ENCODE data around the gene PROX2.

The PROX2 gene

DNA sequence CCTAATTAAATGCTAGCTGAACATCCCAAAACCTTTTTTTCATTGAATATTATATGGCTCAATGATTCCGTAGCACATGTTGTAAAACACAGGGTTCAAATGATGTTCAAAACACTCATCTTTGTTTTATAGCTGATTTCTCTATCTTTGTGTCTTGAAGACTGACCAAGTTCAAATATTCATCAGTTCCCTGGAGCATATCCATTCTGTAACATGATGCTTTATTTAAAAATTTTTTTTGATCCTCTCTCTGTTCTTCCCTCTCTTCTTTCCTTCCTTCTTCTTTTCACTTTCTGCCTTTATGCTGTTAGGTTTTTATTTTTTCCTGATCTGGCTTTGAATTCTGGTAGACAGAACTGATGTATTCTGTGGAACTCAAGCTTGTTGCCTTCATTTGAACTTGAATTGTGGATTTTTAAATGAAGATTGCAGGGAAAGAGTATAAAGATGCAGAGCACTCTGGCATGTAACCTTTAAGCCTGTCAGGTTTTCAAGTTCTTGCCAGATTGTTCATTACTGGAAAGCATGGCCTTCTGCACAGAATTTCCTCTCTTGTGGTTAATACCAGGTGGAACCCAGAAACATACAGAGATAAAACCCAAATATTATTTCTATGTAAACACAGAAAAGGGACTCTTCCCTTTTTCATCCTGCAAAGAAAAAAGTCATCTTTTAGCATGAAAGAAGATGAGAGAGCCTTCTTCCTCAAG, 39.5 kb downstream of the PROX2 start:
- H3K4me2 ChIP-seq (ENCODE audit: low read length): peak overlapping the region; percentile 73
- peaks cover 4% of the 10 kb centered on the region; the same call in 1 of the 2 replicates for H3K79me2 ChIP-seq (ENCODE audit: low read length)
- H3K4me3 ChIP-seq (ENCODE audit: low read length): peak overlapping the region; percentile 49
- peak overlapping the region; percentile 30; the same call in 1 of the 2 replicates for H3K9ac ChIP-seq (ENCODE audit: low read length)
- peaks cover 2% of the 10 kb centered on the region for H3K36me3 ChIP-seq (replicated peaks; ENCODE audit: low read depth, low read length)
- TF ChIP-seq CTCF (IDR thresholded peaks at IDR 0.05; ENCODE audit: low read depth, low read length): no peak
- peak overlapping the region; percentile 78 for H3K27ac ChIP-seq (ENCODE audit: low read length)
- no peaks in the 10 kb centered on the region for H4K20me1 ChIP-seq (ENCODE audit: insufficient read depth, low read length)
- H3K9me3 ChIP-seq (ENCODE audit: insufficient read depth, low read length): no peaks in the 10 kb centered on the region
- H3K27me3 ChIP-seq (ENCODE audit: low read depth, low read length): no peaks in the 10 kb centered on the region
- peaks cover 69% of the 10 kb centered on the region for H3K4me1 ChIP-seq (ENCODE audit: low read length)
- no peak overlapping the region for H2AFZ ChIP-seq (ENCODE audit: low read depth, low read length)

DNA sequence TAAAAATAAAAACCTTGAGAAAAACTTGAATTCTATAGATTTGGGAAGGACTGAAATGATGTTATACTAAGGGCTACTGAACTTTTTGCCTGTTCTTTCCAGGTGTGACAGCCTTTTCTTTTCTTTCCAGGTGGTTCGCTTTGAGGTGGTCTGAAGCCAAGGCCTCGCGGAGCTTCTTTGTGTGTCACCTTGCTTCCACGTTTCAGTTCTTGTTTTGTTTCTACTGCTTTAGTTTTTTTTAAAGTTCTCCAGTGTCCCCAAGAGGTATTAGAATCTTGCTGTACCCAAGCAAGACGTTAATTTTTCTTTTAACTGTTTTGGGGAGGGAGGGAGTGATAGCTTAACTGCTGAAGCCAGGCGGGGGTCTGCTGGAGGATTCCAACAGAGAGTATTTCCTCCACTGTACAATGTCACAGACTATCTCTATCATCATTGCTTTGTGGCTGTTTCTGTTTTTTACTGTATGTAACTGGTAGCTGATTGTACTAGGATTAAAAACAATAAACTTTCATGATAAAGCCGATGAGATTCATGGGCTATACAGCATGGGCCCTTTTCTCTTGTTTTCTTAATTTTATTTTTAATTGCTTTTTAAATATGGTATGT, 40.2 kb downstream of the PROX2 start:
- peak overlapping the region; percentile 49 for H3K4me3 ChIP-seq (ENCODE audit: low read length)
- peaks cover 7% of the 10 kb centered on the region for H3K36me3 ChIP-seq (replicated peaks; ENCODE audit: low read depth, low read length)
- no peak overlapping the region for H2AFZ ChIP-seq (ENCODE audit: low read depth, low read length)
- peaks cover 62% of the 10 kb centered on the region for H3K4me1 ChIP-seq (ENCODE audit: low read length)
- no peaks in the 10 kb centered on the region for H4K20me1 ChIP-seq (ENCODE audit: insufficient read depth, low read length)
- no peaks in the 10 kb centered on the region for H3K9me3 ChIP-seq (ENCODE audit: insufficient read depth, low read length)
- H3K27ac ChIP-seq (ENCODE audit: low read length): peak overlapping the region; percentile 78
- TF ChIP-seq CTCF (IDR thresholded peaks at IDR 0.05; ENCODE audit: low read depth, low read length): peak; percentile 29; the same call in 1 of the 2 replicates
- TF ChIP-seq EZH2phosphoT487 (IDR thresholded peaks at IDR 0.05; ENCODE audit: low read depth): no peak
- H3K27me3 ChIP-seq (ENCODE audit: low read depth, low read length): no peaks in the 10 kb centered on the region
- H3K4me2 ChIP-seq (ENCODE audit: low read length): peak overlapping the region; percentile 73
- H3K9ac ChIP-seq (ENCODE audit: low read length): peak overlapping the region; percentile 30; the same call in 1 of the 2 replicates
- peaks cover 4% of the 10 kb centered on the region; the same call in 1 of the 2 replicates for H3K79me2 ChIP-seq (ENCODE audit: low read length)

- H3K27ac ChIP-seq (ENCODE audit: low read length): peak overlapping the region; percentile 78
These were observed 41.1 kb downstream of the PROX2 start for GRCh38 chr14:74834692-74835392.

More at GRCh38 chr14:74834692-74835392, 41.1 kb downstream of the PROX2 start:
- no peak overlapping the region for H2AFZ ChIP-seq (ENCODE audit: low read depth, low read length)
- H4K20me1 ChIP-seq (ENCODE audit: insufficient read depth, low read length): no peaks in the 10 kb centered on the region
- H3K9me3 ChIP-seq (ENCODE audit: insufficient read depth, low read length): no peaks in the 10 kb centered on the region
- peak overlapping the region; percentile 73 for H3K4me2 ChIP-seq (ENCODE audit: low read length)
- peaks cover 53% of the 10 kb centered on the region for H3K4me1 ChIP-seq (ENCODE audit: low read length)
- TF ChIP-seq CTCF (IDR thresholded peaks at IDR 0.05; ENCODE audit: low read depth, low read length): no peak
- no peak for TF ChIP-seq EZH2phosphoT487 (IDR thresholded peaks at IDR 0.05; ENCODE audit: low read depth)
- peak overlapping the region; percentile 49; the same call in 1 of the 2 replicates for H3K4me3 ChIP-seq (ENCODE audit: low read length)
- no peak overlapping the region for H3K9ac ChIP-seq (ENCODE audit: low read length)
- peaks cover 15% of the 10 kb centered on the region for H3K36me3 ChIP-seq (replicated peaks; ENCODE audit: low read depth, low read length)
- H3K79me2 ChIP-seq (ENCODE audit: low read length): peaks cover 4% of the 10 kb centered on the region; the same call in 1 of the 2 replicates
- H3K27me3 ChIP-seq (ENCODE audit: low read depth, low read length): no peaks in the 10 kb centered on the region
